Mesendoderm (in vitro differentiated cells): Measurements from ENCODE around the gene STIM2.

Source experiments
- DNase-seq: peaks from one replicate; pipeline ENCODE4 v3.0.0; 2013
- H2AK5ac ChIP-seq: 2 replicates; pipeline ENCODE4 v1.6.1; 2013; ENCODE audit warnings: low read length, inconsistent platforms
- H2BK120ac ChIP-seq: 2 replicates; pipeline ENCODE4 v1.6.1; 2013; ENCODE audit warnings: low read depth, mild to moderate bottlenecking, low read length, moderate library complexity, mixed read lengths
- H2BK15ac ChIP-seq: replicated peaks from 2 replicates; pipeline ENCODE4 v1.6.1; 2013; ENCODE audit warnings: low read depth, mild to moderate bottlenecking, moderate library complexity
- H2BK5ac ChIP-seq: 2 replicates; pipeline ENCODE4 v1.6.1; 2013; ENCODE audit warnings: low read length, inconsistent platforms
- H3K18ac ChIP-seq: 2 replicates; pipeline ENCODE4 v1.6.1; 2013; ENCODE audit warnings: mild to moderate bottlenecking, low read length, mixed read lengths
- H3K23ac ChIP-seq: one replicate; pipeline ENCODE4 v1.6.1; 2013; ENCODE audit warnings: low read length
- H3K27ac ChIP-seq: 2 replicates; pipeline ENCODE4 v1.5.1; 2013; ENCODE audit warnings: low read depth, mild to moderate bottlenecking, inconsistent platforms, low read length, moderate library complexity
- H3K27me3 ChIP-seq: 2 replicates; pipeline ENCODE4 v1.6.1; 2013; ENCODE audit warnings: low read length, control low read depth, mild to moderate bottlenecking, inconsistent platforms; ENCODE audit not compliant: insufficient read depth, poor library complexity
- H3K36me3 ChIP-seq: 2 replicates; pipeline ENCODE4 v1.6.1; 2013; ENCODE audit warnings: low read length, inconsistent platforms; ENCODE audit not compliant: control insufficient read depth, insufficient read depth
- H3K4ac ChIP-seq: one replicate; pipeline ENCODE4 v1.6.1; 2013; ENCODE audit warnings: low read depth, mild to moderate bottlenecking, low read length, moderate library complexity
- H3K4me1 ChIP-seq: 2 replicates; pipeline ENCODE4 v1.6.1; 2013; ENCODE audit warnings: low read depth, low read length, inconsistent platforms; ENCODE audit not compliant: control insufficient read depth
- H3K4me2 ChIP-seq: 2 replicates; pipeline ENCODE4 v1.6.1; 2013; ENCODE audit warnings: low read length
- H3K4me3 ChIP-seq: 2 replicates; pipeline ENCODE4 v1.5.1; 2013; ENCODE audit warnings: mild to moderate bottlenecking, low read length
- H3K56ac ChIP-seq: one replicate; pipeline ENCODE4 v1.6.1; 2013; ENCODE audit warnings: low read length
- H3K79me1 ChIP-seq: 2 replicates; pipeline ENCODE4 v1.6.1; 2013; ENCODE audit warnings: low read length, inconsistent platforms
- H3K79me2 ChIP-seq: 2 replicates; pipeline ENCODE4 v1.6.1; 2013; ENCODE audit warnings: mild to moderate bottlenecking, low read length; ENCODE audit not compliant: control insufficient read depth, insufficient read depth
- H3K9ac ChIP-seq: 2 replicates; pipeline ENCODE4 v1.6.1; 2013; ENCODE audit warnings: low read length, inconsistent platforms
- H4K5ac ChIP-seq: one replicate; pipeline ENCODE4 v1.6.1; 2013; ENCODE audit warnings: low read length
- H4K8ac ChIP-seq: one replicate; pipeline ENCODE4 v1.6.1; 2013; ENCODE audit warnings: low read depth, mild to moderate bottlenecking, control low read depth, low read length, moderate library complexity
- WGBS: extraction: QIAGEN DNeasy Blood & Tissue Kit; methylation state at CpG from one replicate; pipeline ENCODE4 v1.1.7; 2013; ENCODE audit warnings: low lambda C conversion rate, missing lambda C conversion rate; ENCODE audit not compliant: insufficient coverage; ENCODE audit errors: extremely low coverage; 5-methylcytosine and 5-hydroxymethylcytosine counted together

Gene STIM2

DNA sequence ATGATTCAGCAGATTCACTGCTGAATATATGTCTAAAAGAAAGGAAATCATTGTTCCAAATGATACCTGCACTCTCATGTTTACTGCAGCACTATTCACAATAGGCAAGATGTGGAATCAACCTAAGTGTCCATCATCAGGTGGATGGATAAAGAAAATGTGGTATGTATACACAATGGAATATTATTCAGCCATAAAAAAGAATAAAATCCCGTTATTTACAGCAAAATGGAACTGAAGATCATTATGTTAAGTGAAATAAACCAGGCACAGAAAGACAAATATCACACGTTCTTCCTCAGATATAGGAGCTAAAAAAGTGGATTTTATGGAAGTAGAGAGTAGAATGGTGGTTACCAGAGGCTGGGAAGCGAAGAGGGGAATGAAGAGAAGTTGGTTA, 130.4 kb downstream of the STIM2 start:
- H3K23ac ChIP-seq: no peak overlapping the region
- no peak overlapping the region for H4K5ac ChIP-seq
- no peak overlapping the region for H3K4ac ChIP-seq
- no peaks in the 10 kb centered on the region for H3K79me2 ChIP-seq
- no peak overlapping the region for H2BK120ac ChIP-seq
- no peaks in the 10 kb centered on the region for H3K36me3 ChIP-seq
- H2AK5ac ChIP-seq: no peak overlapping the region
- no peaks in the 10 kb centered on the region for H3K27me3 ChIP-seq
- no CpG with 5 or more reads among the region's 3 CpGs for WGBS
- peaks cover 1% of the 10 kb centered on the region for H3K4me1 ChIP-seq
- H3K27ac ChIP-seq: no peak overlapping the region
- H2BK5ac ChIP-seq: no peak overlapping the region
- H3K79me1 ChIP-seq: no peaks in the 10 kb centered on the region
- no peak overlapping the region for H3K56ac ChIP-seq
- no peak overlapping the region for H3K18ac ChIP-seq
- no peak overlapping the region for H3K4me2 ChIP-seq
- no peak overlapping the region for H4K8ac ChIP-seq
- H2BK15ac ChIP-seq: no peak overlapping the region
- no peak overlapping the region for H3K4me3 ChIP-seq
- DNase-seq: no peak
- no peak overlapping the region for H3K9ac ChIP-seq

DNA sequence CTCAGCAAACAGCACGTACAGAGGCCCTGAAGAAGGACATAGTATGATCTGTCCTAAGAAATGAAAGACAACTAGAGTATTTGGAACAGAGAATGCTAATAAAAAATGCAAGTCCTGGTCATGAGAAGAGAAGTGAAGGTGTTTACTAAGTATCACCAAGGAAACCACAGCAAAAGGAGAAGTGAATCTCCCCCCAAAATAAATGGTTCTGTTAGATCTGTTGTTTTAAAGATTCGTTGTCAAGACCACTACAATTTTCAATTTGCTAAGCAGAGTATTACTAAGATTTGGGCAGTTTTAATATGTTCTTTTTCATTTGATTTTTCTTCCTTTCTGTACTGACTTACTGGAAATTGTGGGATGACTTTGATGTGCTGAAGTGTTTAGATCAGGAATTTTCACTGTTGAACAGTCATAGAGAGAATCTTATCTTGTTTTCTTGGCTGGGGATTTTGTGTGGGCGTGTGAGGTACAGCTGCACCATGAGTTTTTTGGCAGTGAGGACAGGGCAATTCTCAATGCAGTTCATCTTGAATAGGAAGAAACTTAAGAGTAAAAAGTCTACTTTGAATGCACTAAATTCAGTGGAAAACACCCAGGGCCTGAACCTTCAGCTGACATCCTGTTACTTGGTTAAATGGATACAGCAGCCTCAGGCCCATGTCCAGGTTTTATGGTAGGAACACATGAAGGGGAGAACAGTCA, 132.2 kb downstream of the STIM2 start:
- no CpG with 5 or more reads among the region's 3 CpGs for WGBS
- no peak overlapping the region for H3K9ac ChIP-seq

DNA sequence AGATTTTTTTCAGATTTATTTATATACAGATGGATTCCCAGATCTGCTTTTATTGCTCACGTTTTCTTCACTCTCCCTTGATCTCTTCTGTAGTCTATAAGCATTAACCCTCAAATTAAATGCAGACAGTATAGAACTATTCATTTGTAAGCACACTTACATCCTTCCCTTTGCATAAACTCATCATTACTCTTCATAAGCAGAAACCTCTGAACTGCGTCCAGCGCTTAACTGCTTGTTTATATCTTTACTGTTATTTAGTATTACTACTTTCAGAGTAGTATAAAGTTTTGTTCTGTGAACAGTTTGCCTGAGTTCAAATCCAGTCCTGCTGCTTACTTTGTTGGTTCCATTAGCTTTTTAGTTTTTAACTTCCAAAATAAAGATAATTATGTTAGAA, 132.9 kb downstream of the STIM2 start:
- no peaks in the 10 kb centered on the region for H3K79me1 ChIP-seq
- H3K4me2 ChIP-seq: no peak overlapping the region
- no peak overlapping the region for H2AK5ac ChIP-seq
- WGBS: no CpG with 5 or more reads among the region's 3 CpGs
- H3K36me3 ChIP-seq: no peaks in the 10 kb centered on the region
- no peak overlapping the region for H4K8ac ChIP-seq
- no peaks in the 10 kb centered on the region for H3K4me1 ChIP-seq
- H3K4ac ChIP-seq: no peak overlapping the region
- no peak overlapping the region for H3K27ac ChIP-seq
- no peak overlapping the region for H4K5ac ChIP-seq
- no peak overlapping the region for H3K23ac ChIP-seq
- no peak overlapping the region for H2BK120ac ChIP-seq
- no peak overlapping the region for H3K56ac ChIP-seq
- DNase-seq: no peak
- H3K18ac ChIP-seq: no peak overlapping the region
- H3K27me3 ChIP-seq: no peaks in the 10 kb centered on the region
- H2BK5ac ChIP-seq: no peak overlapping the region
- no peak overlapping the region for H3K9ac ChIP-seq
- no peak overlapping the region for H2BK15ac ChIP-seq
- no peak overlapping the region for H3K4me3 ChIP-seq
- H3K79me2 ChIP-seq: no peaks in the 10 kb centered on the region

More for the DNA sequence above, 132.2 kb downstream of the STIM2 start:
- Histone ChIP-seq H3K4ac (no peak overlapping the region), H2BK120ac (no peak overlapping the region), H3K4me2 (no peak overlapping the region), H3K27ac (no peak overlapping the region), H3K18ac (no peak overlapping the region), H2BK5ac (no peak overlapping the region), H2BK15ac (no peak overlapping the region), H3K36me3 (no peaks in the 10 kb centered on the region), H3K4me1 (no peaks in the 10 kb centered on the region), H2AK5ac (no peak overlapping the region), H3K79me2 (no peaks in the 10 kb centered on the region), H3K4me3 (no peak overlapping the region), H3K23ac (no peak overlapping the region), H3K79me1 (no peaks in the 10 kb centered on the region), H3K56ac (no peak overlapping the region), H4K8ac (no peak overlapping the region), H3K27me3 (no peaks in the 10 kb centered on the region), H4K5ac (no peak overlapping the region)
- no peak for DNase-seq

DNA sequence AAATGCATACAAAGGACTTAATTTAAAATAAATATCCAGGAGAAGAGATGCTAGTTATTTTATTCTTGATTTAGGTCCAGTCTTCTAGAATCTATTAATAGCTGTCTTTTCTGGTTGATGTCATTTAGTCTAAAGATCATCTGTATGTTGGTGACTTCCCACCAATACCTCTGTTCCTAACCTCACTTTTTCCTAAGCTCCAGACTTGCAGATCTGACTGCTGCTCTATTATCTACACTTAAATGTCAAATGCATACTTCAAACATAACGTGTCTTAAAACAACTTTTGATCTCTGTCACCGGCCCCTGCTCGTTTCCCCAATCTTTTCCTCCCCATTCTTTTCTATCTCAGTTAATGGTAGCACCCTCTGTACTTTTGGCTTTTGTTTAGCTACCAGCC, 133.3 kb downstream of the STIM2 start:
- Histone ChIP-seq H2AK5ac (no peak overlapping the region), H3K27me3 (no peaks in the 10 kb centered on the region), H3K27ac (no peak overlapping the region), H4K8ac (no peak overlapping the region), H2BK120ac (no peak overlapping the region), H2BK5ac (no peak overlapping the region), H3K79me2 (no peaks in the 10 kb centered on the region), H3K36me3 (no peaks in the 10 kb centered on the region), H3K4ac (no peak overlapping the region), H3K4me3 (no peak overlapping the region), H3K79me1 (no peaks in the 10 kb centered on the region), H3K4me1 (no peaks in the 10 kb centered on the region), H3K23ac (no peak overlapping the region), H3K56ac (no peak overlapping the region), H4K5ac (no peak overlapping the region), H3K18ac (no peak overlapping the region), H2BK15ac (no peak overlapping the region), H3K4me2 (no peak overlapping the region), H3K9ac (no peak overlapping the region)
- no CpG with 5 or more reads among the region's 3 CpGs for WGBS
- DNase-seq: no peak

DNA sequence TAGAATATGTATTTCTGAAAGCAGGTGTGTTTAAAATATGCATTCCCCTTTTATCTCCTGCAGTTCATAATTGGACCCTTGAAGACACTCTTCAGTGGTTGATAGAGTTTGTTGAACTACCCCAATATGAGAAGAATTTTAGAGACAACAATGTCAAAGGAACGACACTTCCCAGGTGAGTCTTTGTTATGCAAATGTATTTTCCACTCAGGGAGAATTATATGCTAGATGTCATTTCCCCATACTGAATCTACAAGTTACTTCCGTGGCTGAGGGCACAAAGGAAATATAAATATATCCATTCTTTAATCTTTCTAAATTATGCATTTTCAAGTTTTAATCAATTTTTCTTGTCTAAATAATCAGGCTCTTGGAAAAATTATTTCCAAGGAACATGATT, 134.7 kb downstream of the STIM2 start:
- no peak overlapping the region for H3K18ac ChIP-seq
- H3K27ac ChIP-seq: no peak overlapping the region
- no peaks in the 10 kb centered on the region for H3K79me2 ChIP-seq
- no peak overlapping the region for H3K56ac ChIP-seq
- H3K9ac ChIP-seq: no peak overlapping the region
- H4K5ac ChIP-seq: no peak overlapping the region
- no CpG with 5 or more reads among the region's 2 CpGs for WGBS
- H3K4me3 ChIP-seq: no peak overlapping the region
- H2AK5ac ChIP-seq: no peak overlapping the region
- H2BK120ac ChIP-seq: no peak overlapping the region
- H3K36me3 ChIP-seq: no peaks in the 10 kb centered on the region
- H3K4me1 ChIP-seq: no peaks in the 10 kb centered on the region
- H4K8ac ChIP-seq: no peak overlapping the region
- no peak overlapping the region for H3K4ac ChIP-seq
- no peak overlapping the region for H3K4me2 ChIP-seq
- no peak overlapping the region for H2BK5ac ChIP-seq
- DNase-seq: peak; percentile 37
- H3K27me3 ChIP-seq: no peaks in the 10 kb centered on the region
- no peak overlapping the region for H2BK15ac ChIP-seq
- H3K79me1 ChIP-seq: no peaks in the 10 kb centered on the region
- no peak overlapping the region for H3K23ac ChIP-seq

DNA sequence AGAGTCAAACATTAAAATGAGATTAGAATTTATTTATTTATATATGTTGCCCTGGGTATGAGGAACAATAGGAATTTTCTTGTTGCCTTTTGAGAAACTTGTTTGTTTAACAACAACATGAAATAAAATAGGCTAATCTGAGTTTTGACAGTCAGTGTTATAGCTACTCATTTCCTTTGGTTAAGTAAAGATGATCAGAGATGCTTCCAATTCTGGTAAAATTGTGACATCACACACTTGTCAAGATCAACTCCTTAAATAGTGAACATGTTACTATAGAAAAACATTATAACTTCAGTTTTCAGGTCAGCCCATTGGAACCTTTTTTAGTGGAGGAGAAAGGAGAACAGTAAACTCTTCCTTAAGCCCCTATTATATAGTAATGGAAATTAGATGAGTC, 136.1 kb downstream of the STIM2 start:
- Histone ChIP-seq H3K4me3 (no peak overlapping the region), H2BK120ac (no peak overlapping the region), H4K8ac (no peak overlapping the region), H3K4ac (no peak overlapping the region), H3K27me3 (no peaks in the 10 kb centered on the region), H4K5ac (no peak overlapping the region), H2BK15ac (no peak overlapping the region), H3K56ac (no peak overlapping the region), H3K27ac (no peak overlapping the region), H3K23ac (no peak overlapping the region), H2AK5ac (no peak overlapping the region), H3K9ac (no peak overlapping the region), H3K79me1 (peaks cover 1% of the 10 kb centered on the region), H3K18ac (no peak overlapping the region), H3K4me2 (no peak overlapping the region), H2BK5ac (no peak overlapping the region), H3K36me3 (no peaks in the 10 kb centered on the region), H3K4me1 (peaks cover 3% of the 10 kb centered on the region), H3K79me2 (no peaks in the 10 kb centered on the region)
- DNase-seq: no peak
